Neural cell (in vitro differentiated cells): ENCODE data around the gene NEK6. TPM values are rescaled to one million over a fixed set of nuclear protein-coding genes. Genes with fewer than 3 reads are reported as not detected.

Source experiments
- H2AFZ ChIP-seq: fragments of 200-600, 300-800 bp; sonication (generic), shearing (Covaris generic); 2 replicates; pipeline ENCODE4 v1.6.0; 2014; ENCODE audit warnings: low read depth, mild to moderate bottlenecking, antibody characterized with exemption, low read length, moderate library complexity
- H3F3A ChIP-seq: fragments of 200-600 bp; shearing (Covaris generic); 2 replicates; pipeline ENCODE4 v1.6.1; 2016; ENCODE audit warnings: mild to moderate bottlenecking, moderate library complexity, mixed read lengths, antibody characterized with exemption, low read length; ENCODE audit not compliant: insufficient read depth, poor library complexity, severe bottlenecking
- H3K27ac ChIP-seq: fragments of 200-600, 300-800 bp; sonication (generic), shearing (Covaris generic); 2 replicates; pipeline ENCODE4 v1.5.1; 2014; ENCODE audit warnings: mild to moderate bottlenecking, low read length, moderate library complexity
- H3K27me3 ChIP-seq: fragments of 300-800, 200-600 bp; sonication (generic), shearing (Covaris generic); 2 replicates; pipeline ENCODE4 v1.6.0; 2014; ENCODE audit warnings: mild to moderate bottlenecking, low read depth, low read length, moderate library complexity; ENCODE audit not compliant: insufficient read depth
- H3K36me3 ChIP-seq: fragments of 300-800, 200-600 bp; sonication (generic), shearing (Covaris generic); 2 replicates; pipeline ENCODE4 v1.5.1; 2014; ENCODE audit warnings: mild to moderate bottlenecking, antibody characterized with exemption, low read length, moderate library complexity; ENCODE audit not compliant: insufficient read depth
- H3K4me2 ChIP-seq: fragments of 300-800, 200-600 bp; sonication (generic), shearing (Covaris generic); 2 replicates; pipeline ENCODE4 v1.6.0; 2014; ENCODE audit warnings: mild to moderate bottlenecking, low read length
- H3K4me3 ChIP-seq: fragments of 300-800, 200-600 bp; sonication (generic), shearing (Covaris generic); 2 replicates; pipeline ENCODE4 v1.5.1; 2014; ENCODE audit warnings: mild to moderate bottlenecking, low read length, moderate library complexity
- H3K79me2 ChIP-seq: fragments of 200-600 bp; shearing (Covaris generic); replicated peaks from 2 replicates; pipeline ENCODE4 v1.6.0; 2014; ENCODE audit warnings: mild to moderate bottlenecking, low read length, moderate library complexity; ENCODE audit not compliant: insufficient read depth
- H3K9ac ChIP-seq: fragments of 300-800, 200-600 bp; sonication (generic), shearing (Covaris generic); 2 replicates; pipeline ENCODE4 v1.6.1; 2016; ENCODE audit warnings: mild to moderate bottlenecking, low read length, mixed read lengths
- H3K9me2 ChIP-seq: fragments of 200-600 bp; shearing (Covaris generic); 2 replicates; pipeline ENCODE4 v1.6.1; 2016; ENCODE audit warnings: mild to moderate bottlenecking, low read length, mixed read lengths; ENCODE audit not compliant: insufficient read depth
- H3K9me3 ChIP-seq: fragments of 200-600, 300-800 bp; sonication (generic), shearing (Covaris generic); 2 replicates; pipeline ENCODE4 v1.6.1; 2016; ENCODE audit warnings: mild to moderate bottlenecking, mixed run types, low read length, moderate library complexity, mixed read lengths
- H4K20me1 ChIP-seq: fragments of 200-600 bp; shearing (Covaris generic); 2 replicates; pipeline ENCODE4 v1.6.1; 2016; ENCODE audit warnings: mild to moderate bottlenecking, mixed run types; ENCODE audit not compliant: insufficient read depth
- EP300 ChIP-seq: fragments of 450-650 bp; conservative IDR thresholded peaks from 2 replicates; pipeline ENCODE4 v1.6.1; 2014; ENCODE audit warnings: antibody characterized with exemption, mild to moderate bottlenecking, moderate library complexity; ENCODE audit not compliant: poor library complexity, severe bottlenecking
- EZH2 ChIP-seq: fragments of 200-600, 300-800 bp; shearing (Covaris generic), sonication (generic); IDR thresholded peaks from 2 replicates; pipeline ENCODE4 v1.6.1; 2014; ENCODE audit warnings: antibody characterized with exemption, low read length, borderline replicate concordance, mild to moderate bottlenecking; ENCODE audit not compliant: insufficient read depth, poor library complexity, severe bottlenecking
- MXI1 ChIP-seq: fragments of 450-650 bp; conservative IDR thresholded peaks from 2 replicates; pipeline ENCODE4 v1.6.1; 2014; ENCODE audit warnings: antibody characterized with exemption, mild to moderate bottlenecking; ENCODE audit not compliant: poor library complexity, severe bottlenecking
- POLR2AphosphoS5 ChIP-seq: IDR thresholded peaks from 2 replicates; pipeline ENCODE4 v1.6.1; 2012
- RAD21 ChIP-seq: fragments of 450-650 bp; conservative IDR thresholded peaks from 2 replicates; pipeline ENCODE4 v1.6.1; 2014; ENCODE audit warnings: antibody characterized with exemption, mild to moderate bottlenecking, moderate library complexity
- REST ChIP-seq: IDR thresholded peaks from 2 replicates; pipeline ENCODE4 v1.6.1; 2012; ENCODE audit warnings: borderline replicate concordance
- SMC3 ChIP-seq: fragments of 450-650 bp; conservative IDR thresholded peaks from 2 replicates; pipeline ENCODE4 v1.6.1; 2014; ENCODE audit warnings: antibody characterized with exemption, mild to moderate bottlenecking, moderate library complexity; ENCODE audit not compliant: poor library complexity
- TAF1 ChIP-seq: IDR thresholded peaks from 2 replicates; pipeline ENCODE4 v1.6.1; 2012; ENCODE audit warnings: low read depth
- polyA plus RNA-seq: library from polyadenylated mRNA; depleted of rRNA; stranded (reverse); fragments of >200 nt; gene quantifications from 2 replicates; pipeline ENCODE4 v1.2.3, GENCODE V29; 2014
- TF ChIP-seq, protein P1 (sequence below): fragments of 450-650 bp; IDR thresholded peaks from 2 replicates; pipeline ENCODE4 v1.5.1; 2014; ENCODE audit warnings: antibody characterized with exemption, mild to moderate bottlenecking, moderate library complexity; ENCODE audit not compliant: poor library complexity, severe bottlenecking

The NEK6 gene
- polyA plus RNA-seq, 1 donor from 2014 or later, result 4.6 TPM

DNA sequence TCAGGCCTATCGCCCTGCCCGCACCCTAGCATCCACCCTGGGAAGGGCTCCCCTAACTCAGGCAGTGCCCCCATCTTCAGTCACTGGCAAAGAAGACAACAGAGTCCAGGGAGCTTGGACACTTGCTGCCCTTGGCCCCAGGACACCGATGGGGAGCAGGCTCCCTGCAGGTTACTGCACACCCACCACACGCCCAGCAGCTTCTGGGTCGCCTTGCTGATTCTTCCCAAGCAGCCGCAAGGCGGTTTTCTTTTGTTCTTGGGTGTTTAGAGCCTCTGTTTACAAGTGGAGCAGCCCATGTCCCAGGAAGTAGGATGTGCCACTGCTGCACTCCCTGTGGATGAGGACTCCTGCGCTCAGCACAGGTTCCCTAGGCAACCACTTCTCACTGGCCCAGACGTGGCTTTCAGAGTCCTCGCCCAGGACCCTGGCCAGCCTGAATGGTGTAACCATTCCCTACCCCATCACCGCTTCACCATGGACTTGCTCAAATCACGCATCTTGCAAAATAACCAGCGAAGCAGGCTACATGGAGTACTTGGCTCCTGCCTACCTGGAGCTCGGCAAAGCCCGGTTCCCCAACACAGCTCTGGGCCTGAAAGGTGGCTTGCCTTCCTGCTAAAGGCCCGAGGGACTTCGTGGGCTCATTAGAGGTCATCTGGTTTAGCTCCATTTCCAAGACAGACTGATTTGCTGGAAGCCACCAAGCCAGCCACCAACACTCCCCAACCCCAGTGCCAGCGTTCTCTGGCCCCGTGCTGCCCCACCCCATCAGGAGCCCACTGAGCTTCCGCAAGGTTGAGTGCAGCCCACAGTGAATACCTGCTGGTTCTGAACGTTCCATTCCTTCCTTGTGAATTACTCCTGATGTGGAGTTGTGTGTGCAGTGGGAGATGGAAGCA, 97.5 kb downstream of the NEK6 start:
- Histone ChIP-seq H4K20me1 (no peaks in the 10 kb centered on the region), H3K79me2 (peaks cover 9% of the 10 kb centered on the region), H3F3A (no peaks in the 10 kb centered on the region), H3K27ac (no peak overlapping the region), H3K27me3 (no peaks in the 10 kb centered on the region), H3K36me3 (peaks cover 5% of the 10 kb centered on the region), H3K4me3 (no peak overlapping the region), H3K4me2 (no peak overlapping the region), H3K9me2 (no peaks in the 10 kb centered on the region), H2AFZ (no peak overlapping the region), H3K9ac (no peak overlapping the region), H3K9me3 (no peaks in the 10 kb centered on the region)
- TF ChIP-seq EZH2, result no peak
- TF ChIP-seq, protein P1, sequence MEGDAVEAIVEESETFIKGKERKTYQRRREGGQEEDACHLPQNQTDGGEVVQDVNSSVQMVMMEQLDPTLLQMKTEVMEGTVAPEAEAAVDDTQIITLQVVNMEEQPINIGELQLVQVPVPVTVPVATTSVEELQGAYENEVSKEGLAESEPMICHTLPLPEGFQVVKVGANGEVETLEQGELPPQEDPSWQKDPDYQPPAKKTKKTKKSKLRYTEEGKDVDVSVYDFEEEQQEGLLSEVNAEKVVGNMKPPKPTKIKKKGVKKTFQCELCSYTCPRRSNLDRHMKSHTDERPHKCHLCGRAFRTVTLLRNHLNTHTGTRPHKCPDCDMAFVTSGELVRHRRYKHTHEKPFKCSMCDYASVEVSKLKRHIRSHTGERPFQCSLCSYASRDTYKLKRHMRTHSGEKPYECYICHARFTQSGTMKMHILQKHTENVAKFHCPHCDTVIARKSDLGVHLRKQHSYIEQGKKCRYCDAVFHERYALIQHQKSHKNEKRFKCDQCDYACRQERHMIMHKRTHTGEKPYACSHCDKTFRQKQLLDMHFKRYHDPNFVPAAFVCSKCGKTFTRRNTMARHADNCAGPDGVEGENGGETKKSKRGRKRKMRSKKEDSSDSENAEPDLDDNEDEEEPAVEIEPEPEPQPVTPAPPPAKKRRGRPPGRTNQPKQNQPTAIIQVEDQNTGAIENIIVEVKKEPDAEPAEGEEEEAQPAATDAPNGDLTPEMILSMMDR, result no peak
- TF ChIP-seq POLR2AphosphoS5, result no peak
- no peak for TF ChIP-seq TAF1

DNA sequence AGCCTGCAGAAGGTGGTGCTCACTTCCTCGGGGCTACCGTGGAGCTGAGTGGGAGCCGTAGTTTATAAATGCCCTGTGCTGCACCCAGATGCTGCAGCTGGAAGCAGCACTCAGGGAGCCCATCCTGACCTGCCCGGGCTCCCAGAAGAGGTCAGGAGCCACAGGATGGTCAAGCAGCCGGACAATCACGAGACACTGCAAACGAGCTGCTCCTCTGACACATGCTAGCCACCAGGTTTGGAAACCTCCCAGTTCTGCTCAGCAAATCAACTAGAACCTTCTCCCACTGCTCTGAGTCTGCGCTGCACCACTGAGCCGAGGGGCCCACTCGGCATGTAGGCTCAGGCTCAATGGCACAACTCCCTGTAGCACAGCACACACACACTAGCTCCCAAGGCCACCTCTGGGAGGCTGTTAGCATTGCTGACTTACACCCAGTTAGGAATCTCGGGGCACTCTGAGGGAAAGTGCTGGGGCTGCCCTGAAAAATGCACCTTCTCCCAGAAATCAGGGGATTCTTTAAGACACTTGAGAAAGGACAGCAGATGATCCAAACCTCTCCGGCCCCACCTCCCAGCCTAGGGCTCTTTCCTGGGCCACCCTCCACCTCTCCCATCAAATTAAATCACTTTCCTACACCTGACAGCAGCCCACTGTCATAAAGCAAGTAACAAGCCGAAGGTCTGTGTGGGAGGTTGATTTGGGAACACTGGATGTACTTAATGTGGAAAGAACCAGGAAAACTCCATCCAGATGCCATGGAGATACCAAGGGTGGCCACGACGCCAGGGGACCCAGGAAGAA, 98.4 kb downstream of the NEK6 start:
- no peak overlapping the region for H3K4me2 ChIP-seq
- H3K36me3 ChIP-seq, result peaks cover 5% of the 10 kb centered on the region
- TF ChIP-seq EP300 (no peak), RAD21 (no peak), MXI1 (no peak), REST (no peak), POLR2AphosphoS5 (no peak), TAF1 (no peak), SMC3 (no peak), EZH2 (no peak)
- TF ChIP-seq, protein P1, result no peak
- no peak overlapping the region for H3K4me3 ChIP-seq
- H3K27me3 ChIP-seq, result no peaks in the 10 kb centered on the region
- H3K27ac ChIP-seq, result no peak overlapping the region
- H3K9me2 ChIP-seq, result no peaks in the 10 kb centered on the region
- no peaks in the 10 kb centered on the region for H3F3A ChIP-seq
- H3K9ac ChIP-seq, result no peak overlapping the region
- peaks cover 9% of the 10 kb centered on the region for H3K79me2 ChIP-seq
- no peaks in the 10 kb centered on the region for H4K20me1 ChIP-seq
- no peaks in the 10 kb centered on the region for H3K9me3 ChIP-seq
- H2AFZ ChIP-seq, result no peak overlapping the region
